ENCODE measurements around the gene BCAT1. TPM values are rescaled to one million over a fixed set of nuclear protein-coding genes. Genes with fewer than 3 reads are reported as not detected.
"Not testable (repeated sequence)": the region's sequence is repeated elsewhere in the genome, so short reads cannot be mapped to it uniquely, and the experiment has no call there.

BCAT1 gene
- polyA plus RNA-seq, 2 donors, result 0.38 to 1.0 TPM

- Histone ChIP-seq H3K27ac (ENCODE audit: low read depth in 2 of 2, low read length in 1 of 2) (no peak overlapping the region), H3K4me3 (ENCODE audit: low read depth in 1 of 2, low read length in 2 of 2) (no peak overlapping the region), H3K27me3 (ENCODE audit: control insufficient read depth in 1 of 2, insufficient read depth in 2 of 2, low read length in 2 of 2) (no peaks in the 10 kb centered on the region), H3K36me3 (ENCODE audit: control insufficient read depth in 2 of 2, insufficient read depth in 2 of 2, low read length in 1 of 2) (no peaks in the 10 kb centered on the region), H3K4me1 (ENCODE audit: control insufficient read depth in 2 of 2, insufficient read depth in 2 of 2, low read length in 1 of 2) (no peaks in the 10 kb centered on the region), H3K9me3 (ENCODE audit: control insufficient read depth in 2 of 2, insufficient read depth in 1 of 2, low read depth in 1 of 2, low read length in 1 of 2) (no peaks in the 10 kb centered on the region)
- 34 to 40% methylated on average over 2 of the region's 2 CpGs for WGBS, 2 donors
Measured at GRCh38 chr12:24918596-24918995, 30.3 kb downstream of the BCAT1 start.

- Histone ChIP-seq H3K27me3 (ENCODE audit: control insufficient read depth in 1 of 2, insufficient read depth in 2 of 2, low read length in 2 of 2) (no peaks in the 10 kb centered on the region), H3K36me3 (ENCODE audit: control insufficient read depth in 2 of 2, insufficient read depth in 2 of 2, low read length in 1 of 2) (no peaks in the 10 kb centered on the region), H3K9me3 (ENCODE audit: control insufficient read depth in 2 of 2, insufficient read depth in 1 of 2, low read depth in 1 of 2, low read length in 1 of 2) (no peaks in the 10 kb centered on the region), H3K27ac (ENCODE audit: low read depth in 2 of 2, low read length in 1 of 2) (no peak overlapping the region), H3K4me3 (ENCODE audit: low read depth in 1 of 2, low read length in 2 of 2) (no peak overlapping the region), H3K4me1 (ENCODE audit: control insufficient read depth in 2 of 2, insufficient read depth in 2 of 2, low read length in 1 of 2) (no peaks in the 10 kb centered on the region)
- 70 to 80% methylated on average over 5 of the region's 5 CpGs for WGBS, 2 donors
Measured at GRCh38 chr12:24915501-24915900, 33.4 kb downstream of the BCAT1 start.

GRCh38 chr12:24913953-24914352 is 34.9 kb downstream of the BCAT1 start:
- Histone ChIP-seq H3K27me3 (ENCODE audit: control insufficient read depth in 1 of 2, insufficient read depth in 2 of 2, low read length in 2 of 2) (no peaks in the 10 kb centered on the region), H3K9me3 (ENCODE audit: control insufficient read depth in 2 of 2, insufficient read depth in 1 of 2, low read depth in 1 of 2, low read length in 1 of 2) (no peaks in the 10 kb centered on the region), H3K36me3 (ENCODE audit: control insufficient read depth in 2 of 2, insufficient read depth in 2 of 2, low read length in 1 of 2) (no peaks in the 10 kb centered on the region), H3K4me1 (ENCODE audit: control insufficient read depth in 2 of 2, insufficient read depth in 2 of 2, low read length in 1 of 2) (no peaks in the 10 kb centered on the region), H3K4me3 (ENCODE audit: low read depth in 1 of 2, low read length in 2 of 2) (no peak overlapping the region), H3K27ac (ENCODE audit: low read depth in 2 of 2, low read length in 1 of 2) (no peak overlapping the region)
- whole genome bisulfite sequencing, 2 donors, result 95 to 97% methylated on average over 3 of the region's 3 CpGs

GRCh38 chr12:24913130-24913529 is 35.8 kb downstream of the BCAT1 start:
- Histone ChIP-seq H3K36me3 (ENCODE audit: control insufficient read depth in 2 of 2, insufficient read depth in 2 of 2, low read length in 1 of 2) (no peaks in the 10 kb centered on the region), H3K27me3 (ENCODE audit: control insufficient read depth in 1 of 2, insufficient read depth in 2 of 2, low read length in 2 of 2) (no peaks in the 10 kb centered on the region), H3K27ac (ENCODE audit: low read depth in 2 of 2, low read length in 1 of 2) (no peak overlapping the region), H3K9me3 (ENCODE audit: control insufficient read depth in 2 of 2, insufficient read depth in 1 of 2, low read depth in 1 of 2, low read length in 1 of 2) (no peaks in the 10 kb centered on the region), H3K4me1 (ENCODE audit: control insufficient read depth in 2 of 2, insufficient read depth in 2 of 2, low read length in 1 of 2) (no peaks in the 10 kb centered on the region), H3K4me3 (ENCODE audit: low read depth in 1 of 2, low read length in 2 of 2) (no peak overlapping the region)
- 60 to 61% methylated on average over 3 of the region's 3 CpGs for WGBS, 2 donors

GRCh38 chr12:24911271-24911791 is 37.6 kb downstream of the BCAT1 start:
- Histone ChIP-seq H3K4me3 (ENCODE audit: low read depth in 1 of 2, low read length in 2 of 2) (no peak overlapping the region), H3K4me1 (ENCODE audit: control insufficient read depth in 2 of 2, insufficient read depth in 2 of 2, low read length in 1 of 2) (no peaks in the 10 kb centered on the region), H3K36me3 (ENCODE audit: control insufficient read depth in 2 of 2, insufficient read depth in 2 of 2, low read length in 1 of 2) (no peaks in the 10 kb centered on the region), H3K27ac (ENCODE audit: low read depth in 2 of 2, low read length in 1 of 2) (no peak overlapping the region), H3K27me3 (ENCODE audit: control insufficient read depth in 1 of 2, insufficient read depth in 2 of 2, low read length in 2 of 2) (no peaks in the 10 kb centered on the region), H3K9me3 (ENCODE audit: control insufficient read depth in 2 of 2, insufficient read depth in 1 of 2, low read depth in 1 of 2, low read length in 1 of 2) (no peaks in the 10 kb centered on the region)
- WGBS, 2 donors, result 55 to 68% methylated on average over 9 of the region's 9 CpGs

GRCh38 chr12:24910192-24910591 is 38.7 kb downstream of the BCAT1 start:
- not testable (repeated sequence) for H3K27me3 ChIP-seq (ENCODE audit: control insufficient read depth in 1 of 2, insufficient read depth in 2 of 2, low read length in 2 of 2)

GRCh38 chr12:24909667-24910066 is 39.2 kb downstream of the BCAT1 start:
- no peaks in the 10 kb centered on the region for H3K36me3 ChIP-seq (ENCODE audit: control insufficient read depth in 2 of 2, insufficient read depth in 2 of 2, low read length in 1 of 2)
- WGBS, 2 donors, result 54 to 57% methylated on average over 3 of the region's 3 CpGs
- no peak overlapping the region for H3K4me3 ChIP-seq (ENCODE audit: low read depth in 1 of 2, low read length in 2 of 2)
- H3K9me3 ChIP-seq (ENCODE audit: control insufficient read depth in 2 of 2, insufficient read depth in 1 of 2, low read depth in 1 of 2, low read length in 1 of 2), result no peaks in the 10 kb centered on the region
- no peaks in the 10 kb centered on the region for H3K27me3 ChIP-seq (ENCODE audit: control insufficient read depth in 1 of 2, insufficient read depth in 2 of 2, low read length in 2 of 2)
- no peaks in the 10 kb centered on the region for H3K4me1 ChIP-seq (ENCODE audit: control insufficient read depth in 2 of 2, insufficient read depth in 2 of 2, low read length in 1 of 2)
- H3K27ac ChIP-seq (ENCODE audit: low read depth in 2 of 2, low read length in 1 of 2), result no peak overlapping the region

More at GRCh38 chr12:24910192-24910591, 38.7 kb downstream of the BCAT1 start:
- H3K27ac ChIP-seq (ENCODE audit: low read depth in 2 of 2, low read length in 1 of 2); H3K9me3 ChIP-seq (ENCODE audit: control insufficient read depth in 2 of 2, insufficient read depth in 1 of 2, low read depth in 1 of 2, low read length in 1 of 2); H3K4me3 ChIP-seq (ENCODE audit: low read depth in 1 of 2, low read length in 2 of 2); H3K4me1 ChIP-seq (ENCODE audit: control insufficient read depth in 2 of 2, insufficient read depth in 2 of 2, low read length in 1 of 2); H3K36me3 ChIP-seq (ENCODE audit: control insufficient read depth in 2 of 2, insufficient read depth in 2 of 2, low read length in 1 of 2): not testable (repeated sequence)
- WGBS, 2 donors, result 95 to 97% methylated on average over 6 of the region's 6 CpGs

- no peaks in the 10 kb centered on the region for H3K9me3 ChIP-seq (ENCODE audit: control insufficient read depth in 2 of 2, insufficient read depth in 1 of 2, low read depth in 1 of 2, low read length in 1 of 2)
- H3K4me3 ChIP-seq (ENCODE audit: low read depth in 1 of 2, low read length in 2 of 2), result no peak overlapping the region
- 84 to 89% methylated on average over 5 of the region's 5 CpGs for WGBS, 2 donors
- peaks cover 0 to 10% of the 10 kb centered on the region in 2 donors for H3K27me3 ChIP-seq (ENCODE audit: control insufficient read depth in 1 of 2, insufficient read depth in 2 of 2, low read length in 2 of 2)
- H3K4me1 ChIP-seq (ENCODE audit: control insufficient read depth in 2 of 2, insufficient read depth in 2 of 2, low read length in 1 of 2), result peaks cover 0 to 6% of the 10 kb centered on the region in 2 donors
- H3K27ac ChIP-seq (ENCODE audit: low read depth in 2 of 2, low read length in 1 of 2), result no peak overlapping the region
- no peaks in the 10 kb centered on the region for H3K36me3 ChIP-seq (ENCODE audit: control insufficient read depth in 2 of 2, insufficient read depth in 2 of 2, low read length in 1 of 2)
Measured at GRCh38 chr12:24907464-24907863, 41.4 kb downstream of the BCAT1 start.

- Histone ChIP-seq H3K4me1 (ENCODE audit: control insufficient read depth in 2 of 2, insufficient read depth in 2 of 2, low read length in 1 of 2) (peaks cover 0 to 6% of the 10 kb centered on the region in 2 donors), H3K4me3 (ENCODE audit: low read depth in 1 of 2, low read length in 2 of 2) (no peak overlapping the region), H3K36me3 (ENCODE audit: control insufficient read depth in 2 of 2, insufficient read depth in 2 of 2, low read length in 1 of 2) (no peaks in the 10 kb centered on the region), H3K27ac (ENCODE audit: low read depth in 2 of 2, low read length in 1 of 2) (no peak overlapping the region), H3K27me3 (ENCODE audit: control insufficient read depth in 1 of 2, insufficient read depth in 2 of 2, low read length in 2 of 2) (peaks cover 2 to 16% of the 10 kb centered on the region in 2 donors), H3K9me3 (ENCODE audit: control insufficient read depth in 2 of 2, insufficient read depth in 1 of 2, low read depth in 1 of 2, low read length in 1 of 2) (no peaks in the 10 kb centered on the region)
- WGBS, 2 donors, result 97% methylated on average over 2 of the region's 2 CpGs
Measured at GRCh38 chr12:24906141-24906540, 42.8 kb downstream of the BCAT1 start.

GRCh38 chr12:24905431-24905830 is 43.5 kb downstream of the BCAT1 start:
- H3K27ac ChIP-seq (ENCODE audit: low read depth in 2 of 2, low read length in 1 of 2), result no peak overlapping the region
- 49 to 58% methylated on average over 2 of the region's 2 CpGs for WGBS, 2 donors
- H3K4me3 ChIP-seq (ENCODE audit: low read depth in 1 of 2, low read length in 2 of 2), result no peak overlapping the region
- H3K4me1 ChIP-seq (ENCODE audit: control insufficient read depth in 2 of 2, insufficient read depth in 2 of 2, low read length in 1 of 2), result peaks cover 0 to 6% of the 10 kb centered on the region in 2 donors
- no peaks in the 10 kb centered on the region for H3K36me3 ChIP-seq (ENCODE audit: control insufficient read depth in 2 of 2, insufficient read depth in 2 of 2, low read length in 1 of 2)
- no peaks in the 10 kb centered on the region for H3K9me3 ChIP-seq (ENCODE audit: control insufficient read depth in 2 of 2, insufficient read depth in 1 of 2, low read depth in 1 of 2, low read length in 1 of 2)
- H3K27me3 ChIP-seq (ENCODE audit: control insufficient read depth in 1 of 2, insufficient read depth in 2 of 2, low read length in 2 of 2), result peaks cover 2 to 16% of the 10 kb centered on the region in 2 donors

Measured in esophagus (tissue), 2 donors.